SK-N-SH (cell line): ENCODE measurements around the gene OGFOD1.

Experiments used
- EP300 ChIP-seq, 2 experiments: IDR thresholded peaks; 2 replicates each; pipeline versions ENCODE4 v1.4.0 to v1.6.1; 2012; ENCODE audit warnings: borderline replicate concordance in 1 of 2, low read depth in 1 of 2, low read length in 1 of 2
- EZH2phosphoT487 ChIP-seq: fragments of 200-600 bp; sonication (generic); IDR thresholded peaks from 2 replicates; pipeline ENCODE4 v1.6.1; 2017; ENCODE audit warnings: low read depth, mixed run types, mild to moderate bottlenecking, antibody characterized with exemption, moderate library complexity, borderline replicate concordance
- FOSL2 ChIP-seq: IDR thresholded peaks from 2 replicates; pipeline ENCODE4 v1.4.0; 2012; ENCODE audit warnings: low read depth, mild to moderate bottlenecking, moderate library complexity, borderline replicate concordance
- POLR2AphosphoS5 ChIP-seq: IDR thresholded peaks from 2 replicates; pipeline ENCODE4 v1.6.1; 2012; ENCODE audit warnings: low read depth, low read length
- RFX5 ChIP-seq: IDR thresholded peaks from 2 replicates; pipeline ENCODE4 v1.6.1; 2012; ENCODE audit warnings: mild to moderate bottlenecking, improper control_type of control experiment, low read length
- TAF1 ChIP-seq: IDR thresholded peaks from 2 replicates; pipeline ENCODE4 v1.6.1; 2012; ENCODE audit warnings: low read depth, mild to moderate bottlenecking, low read length, moderate library complexity, borderline replicate concordance
- TF ChIP-seq, protein P1 (sequence below): fragments of 200-600 bp; sonication (generic); IDR thresholded peaks from 2 replicates; pipeline ENCODE4 v1.6.1; 2017; ENCODE audit warnings: antibody characterized with exemption, mild to moderate bottlenecking, moderate library complexity

DNA sequence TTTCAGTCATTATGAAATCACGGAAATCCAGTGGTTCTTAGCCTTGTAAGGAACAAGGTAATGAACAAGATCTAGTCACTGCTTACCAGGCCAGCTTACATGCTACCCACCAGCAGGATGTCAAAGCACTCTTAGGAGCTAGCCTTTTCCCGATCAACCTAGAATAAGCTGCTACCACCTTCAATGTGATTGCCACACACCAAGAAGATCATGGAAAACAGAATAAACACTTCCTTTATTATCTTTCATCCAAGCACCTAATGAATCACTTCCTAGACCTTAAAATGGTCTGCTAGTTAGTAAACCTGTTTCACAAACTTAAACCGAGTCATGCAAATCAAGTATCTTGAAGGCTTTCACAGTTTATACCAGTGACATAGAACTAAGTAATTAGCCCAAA lies 63.5 kb downstream of the OGFOD1 start:
- no peak for TF ChIP-seq EP300 (IDR thresholded peaks at IDR 0.05; ENCODE audit: borderline replicate concordance in 1 of 2, low read depth in 1 of 2, low read length in 1 of 2)
- no peak for TF ChIP-seq FOSL2
- TF ChIP-seq, protein P1, sequence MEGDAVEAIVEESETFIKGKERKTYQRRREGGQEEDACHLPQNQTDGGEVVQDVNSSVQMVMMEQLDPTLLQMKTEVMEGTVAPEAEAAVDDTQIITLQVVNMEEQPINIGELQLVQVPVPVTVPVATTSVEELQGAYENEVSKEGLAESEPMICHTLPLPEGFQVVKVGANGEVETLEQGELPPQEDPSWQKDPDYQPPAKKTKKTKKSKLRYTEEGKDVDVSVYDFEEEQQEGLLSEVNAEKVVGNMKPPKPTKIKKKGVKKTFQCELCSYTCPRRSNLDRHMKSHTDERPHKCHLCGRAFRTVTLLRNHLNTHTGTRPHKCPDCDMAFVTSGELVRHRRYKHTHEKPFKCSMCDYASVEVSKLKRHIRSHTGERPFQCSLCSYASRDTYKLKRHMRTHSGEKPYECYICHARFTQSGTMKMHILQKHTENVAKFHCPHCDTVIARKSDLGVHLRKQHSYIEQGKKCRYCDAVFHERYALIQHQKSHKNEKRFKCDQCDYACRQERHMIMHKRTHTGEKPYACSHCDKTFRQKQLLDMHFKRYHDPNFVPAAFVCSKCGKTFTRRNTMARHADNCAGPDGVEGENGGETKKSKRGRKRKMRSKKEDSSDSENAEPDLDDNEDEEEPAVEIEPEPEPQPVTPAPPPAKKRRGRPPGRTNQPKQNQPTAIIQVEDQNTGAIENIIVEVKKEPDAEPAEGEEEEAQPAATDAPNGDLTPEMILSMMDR, result no peak
- no peak for TF ChIP-seq RFX5
- TF ChIP-seq POLR2AphosphoS5, result no peak
- TF ChIP-seq TAF1, result no peak
- TF ChIP-seq EZH2phosphoT487, result no peak
